Measurements from ENCODE around the gene SETD7.

SETD7 gene

DNA sequence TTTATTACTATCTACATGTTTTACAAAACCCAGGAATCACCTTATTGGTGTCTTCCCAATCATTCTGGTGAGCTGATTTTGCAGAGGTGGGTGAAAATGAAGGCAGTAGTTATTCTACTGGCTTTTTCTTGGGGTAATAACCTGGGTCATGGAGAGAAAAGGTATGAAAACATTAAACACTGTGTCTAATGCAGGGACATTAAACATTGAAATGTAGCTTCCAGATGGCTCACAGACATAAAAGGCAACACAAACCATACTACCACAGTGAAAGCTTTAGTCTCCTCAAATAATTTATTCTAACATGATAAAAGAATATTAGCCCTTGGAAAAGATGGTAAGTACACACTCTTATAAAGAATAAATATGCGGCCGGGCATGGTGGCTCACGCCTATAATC, 8.0 kb downstream of the SETD7 start:
- DNase-seq: no peak

DNA sequence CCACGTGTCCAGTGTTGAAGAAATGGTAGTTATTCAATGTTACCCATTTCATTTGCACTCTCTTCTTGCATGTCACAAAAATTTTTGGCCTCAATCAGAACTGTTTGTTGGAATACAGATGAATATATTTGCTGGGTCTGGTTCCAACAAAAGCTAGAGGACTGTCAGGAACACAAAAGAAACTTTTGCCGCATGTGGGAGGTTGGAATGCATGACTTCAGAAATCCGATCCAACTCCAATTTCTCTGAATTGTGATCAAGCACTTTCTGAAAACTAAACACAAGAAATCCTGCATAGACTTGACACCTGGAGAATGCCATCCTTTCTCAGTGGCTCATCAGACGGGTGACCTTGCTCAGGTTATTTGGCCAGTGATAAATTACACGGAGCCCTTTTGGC, 15.4 kb downstream of the SETD7 start:
- no peak for DNase-seq

DNA sequence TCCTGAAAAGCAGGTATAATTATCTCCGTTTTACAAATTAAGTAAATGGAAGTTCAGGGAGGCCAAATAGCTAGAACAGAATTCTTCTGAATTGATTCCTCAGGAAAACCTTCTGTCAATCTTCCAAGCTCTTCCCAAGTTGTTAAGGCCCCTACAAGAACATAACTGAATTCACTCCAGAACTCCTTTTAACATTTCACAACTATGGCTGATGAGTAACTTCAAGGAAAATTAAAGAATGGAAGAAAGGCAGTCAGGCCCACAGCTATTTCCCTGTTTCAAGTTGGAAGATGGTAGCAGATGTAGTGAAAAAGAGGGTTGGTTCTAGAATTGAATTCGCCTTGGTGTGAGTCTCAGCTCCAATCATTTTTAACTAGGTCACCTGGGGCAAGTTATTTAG, 15.9 kb downstream of the SETD7 start:
- no peak for DNase-seq

- DNase-seq: no peak
Measured at GRCh38 chr4:139537292-139537691, 18.7 kb downstream of the SETD7 start.

- no peak for DNase-seq
Measured at GRCh38 chr4:139535871-139536234, 20.2 kb downstream of the SETD7 start.

DNA sequence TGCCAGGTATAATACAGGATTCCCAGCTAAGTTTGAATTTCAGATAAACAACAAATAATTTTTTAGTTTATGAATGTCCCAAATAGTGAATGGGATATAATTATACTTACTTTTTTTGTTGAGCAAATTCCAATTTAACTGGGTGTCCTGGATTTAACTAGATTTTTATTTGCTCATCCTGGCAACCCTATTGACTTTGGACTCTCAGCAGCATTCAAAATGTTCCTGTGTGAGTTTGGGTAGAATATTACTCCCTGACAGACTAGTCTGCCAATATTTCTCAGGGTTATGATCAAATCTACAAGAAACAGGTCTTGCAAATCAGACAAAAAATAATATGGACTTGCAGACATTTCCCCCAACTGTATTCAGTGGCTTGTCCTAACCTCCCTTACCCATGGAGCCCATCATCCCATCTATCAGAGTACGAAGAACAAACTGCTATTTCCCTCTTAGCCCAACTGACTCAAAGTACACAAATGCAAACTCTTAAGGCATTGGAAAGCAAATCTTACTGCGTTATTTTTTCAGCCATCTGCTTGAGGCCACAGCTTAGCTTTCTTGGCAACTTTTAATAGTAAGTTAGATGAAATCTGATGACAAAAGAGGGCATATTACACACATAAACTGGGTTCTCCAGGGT, 20.7 kb downstream of the SETD7 start:
- DNase-seq: no peak

GRCh38 chr4:139534287-139534950, 21.6 kb downstream of the SETD7 start:
- DNase-seq: no peak

- DNase-seq: no peak
Measured at GRCh38 chr4:139533511-139533910, 22.5 kb downstream of the SETD7 start.

- no peak for DNase-seq
Measured at GRCh38 chr4:139532947-139533346, 23.1 kb downstream of the SETD7 start.

GRCh38 chr4:139530833-139531427, 25.1 kb downstream of the SETD7 start:
- peak; percentile 81 for DNase-seq

DNA sequence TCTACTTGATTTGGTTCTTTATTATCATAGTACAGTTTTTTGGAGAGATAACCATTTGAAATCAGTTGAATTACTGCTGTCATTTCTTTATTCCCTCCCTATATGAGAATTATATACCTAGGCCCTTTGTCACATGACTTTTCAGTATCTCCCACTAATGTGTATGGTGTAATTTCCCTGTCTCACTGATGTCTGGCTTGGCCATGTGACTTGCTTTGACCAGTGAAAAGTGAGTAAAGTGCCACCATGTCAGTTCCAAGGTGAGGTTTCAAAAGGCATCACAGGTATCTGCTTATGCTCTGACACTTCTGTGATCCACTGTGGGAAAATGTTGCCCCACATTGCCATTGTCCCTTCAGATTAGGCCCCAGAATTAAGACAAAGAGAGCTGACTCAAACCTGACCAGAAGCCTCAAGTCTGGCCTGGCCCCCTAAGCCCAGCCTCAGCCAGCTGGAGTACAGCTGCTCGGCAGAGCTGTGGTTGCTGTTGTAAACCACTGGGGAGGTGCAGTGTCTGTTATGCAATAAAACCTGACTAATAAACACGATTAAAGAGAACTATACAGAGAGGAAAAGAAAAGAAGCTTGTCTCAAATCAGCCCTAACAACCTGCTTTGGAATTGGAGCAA, 27.5 kb downstream of the SETD7 start:
- peak; percentile 84 for DNase-seq

DNA sequence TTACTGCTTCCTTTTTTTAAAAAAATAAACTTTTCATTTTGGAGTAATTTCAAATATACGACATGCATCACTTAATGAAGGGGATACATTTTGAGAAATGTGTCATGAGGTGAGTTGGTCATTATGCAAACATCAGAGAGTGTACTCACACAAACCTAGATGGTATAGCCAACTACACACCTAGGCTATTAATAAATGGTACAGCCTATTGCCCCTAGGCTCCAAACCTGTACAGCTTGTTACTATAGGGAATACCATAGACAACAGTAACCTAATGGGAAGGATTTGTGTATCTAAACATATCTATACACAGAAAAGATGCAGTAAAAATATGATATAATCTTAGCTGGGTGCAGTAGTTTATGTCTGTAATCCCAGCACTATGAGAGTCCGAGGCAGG, 29.1 kb downstream of the SETD7 start:
- DNase-seq: no peak

DNA sequence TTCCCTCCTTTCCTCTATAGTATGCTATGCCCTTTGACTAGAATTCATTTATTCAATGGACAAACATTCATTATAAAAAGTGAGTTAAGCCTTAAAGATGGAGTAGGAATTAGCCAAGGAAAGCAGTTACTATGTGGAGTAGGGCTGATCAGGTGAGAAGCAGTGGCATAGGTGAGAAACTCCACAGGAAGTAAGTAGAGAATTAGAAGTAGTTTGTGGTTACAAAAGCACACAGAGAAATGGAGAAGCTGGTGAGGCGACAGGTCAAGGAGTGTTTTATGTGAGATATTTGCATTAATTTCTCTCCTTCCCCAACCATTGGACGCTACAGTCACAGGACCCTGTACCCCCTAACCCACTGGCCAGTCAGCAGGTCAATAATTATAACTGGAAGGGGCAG, 30.6 kb downstream of the SETD7 start:
- DNase-seq: no peak

- DNase-seq: no peak
Measured at GRCh38 chr4:139524062-139524631, 31.9 kb downstream of the SETD7 start.

- no peak for DNase-seq
Measured at GRCh38 chr4:139523076-139523475, 32.9 kb downstream of the SETD7 start.

- no peak for DNase-seq
Measured at GRCh38 chr4:139522457-139522856, 33.6 kb downstream of the SETD7 start.

- no peak for DNase-seq
Measured at GRCh38 chr4:139521754-139522401, 34.1 kb downstream of the SETD7 start.

DNA sequence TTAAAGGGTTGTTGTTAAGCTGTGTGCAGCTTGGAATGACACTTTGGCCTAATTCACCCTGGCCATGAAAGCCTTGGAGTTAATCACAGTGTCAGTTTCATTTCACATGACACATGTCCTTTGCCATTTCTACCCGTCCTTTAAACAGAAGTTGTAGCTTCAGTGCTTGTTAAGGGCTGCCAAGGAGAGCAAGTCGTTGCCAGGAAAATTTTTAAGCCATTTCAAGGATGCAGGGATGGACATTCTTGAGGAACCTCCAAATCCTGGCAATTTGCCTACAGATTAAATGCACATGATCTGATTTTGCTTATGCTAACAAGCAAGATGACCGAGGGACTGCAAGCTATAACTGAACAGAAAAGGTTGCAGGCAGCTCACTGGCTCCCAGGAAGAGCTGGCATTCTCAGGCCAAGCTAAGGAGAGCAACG, 40.5 kb downstream of the SETD7 start:
- DNase-seq: no peak

- peak; percentile 8 for DNase-seq
Measured at GRCh38 chr4:139514382-139515059, 41.5 kb downstream of the SETD7 start.

- DNase-seq: no peak
Measured at GRCh38 chr4:139511320-139511719, 44.7 kb downstream of the SETD7 start.

- DNase-seq: peak; percentile 51
Measured at GRCh38 chr4:139509727-139510410, 46.1 kb downstream of the SETD7 start.

All from hematopoietic multipotent progenitor cell treated with erythropoietin and hydrocortisone succinate and interleukin-3 and kit ligand, for 4 days (in vitro differentiated cells).